ENCODE data around the gene INHBE.
"Not testable (repeated sequence)": the region's sequence is repeated elsewhere in the genome, so short reads cannot be mapped to it uniquely, and the experiment has no call there.

Gene INHBE

DNA sequence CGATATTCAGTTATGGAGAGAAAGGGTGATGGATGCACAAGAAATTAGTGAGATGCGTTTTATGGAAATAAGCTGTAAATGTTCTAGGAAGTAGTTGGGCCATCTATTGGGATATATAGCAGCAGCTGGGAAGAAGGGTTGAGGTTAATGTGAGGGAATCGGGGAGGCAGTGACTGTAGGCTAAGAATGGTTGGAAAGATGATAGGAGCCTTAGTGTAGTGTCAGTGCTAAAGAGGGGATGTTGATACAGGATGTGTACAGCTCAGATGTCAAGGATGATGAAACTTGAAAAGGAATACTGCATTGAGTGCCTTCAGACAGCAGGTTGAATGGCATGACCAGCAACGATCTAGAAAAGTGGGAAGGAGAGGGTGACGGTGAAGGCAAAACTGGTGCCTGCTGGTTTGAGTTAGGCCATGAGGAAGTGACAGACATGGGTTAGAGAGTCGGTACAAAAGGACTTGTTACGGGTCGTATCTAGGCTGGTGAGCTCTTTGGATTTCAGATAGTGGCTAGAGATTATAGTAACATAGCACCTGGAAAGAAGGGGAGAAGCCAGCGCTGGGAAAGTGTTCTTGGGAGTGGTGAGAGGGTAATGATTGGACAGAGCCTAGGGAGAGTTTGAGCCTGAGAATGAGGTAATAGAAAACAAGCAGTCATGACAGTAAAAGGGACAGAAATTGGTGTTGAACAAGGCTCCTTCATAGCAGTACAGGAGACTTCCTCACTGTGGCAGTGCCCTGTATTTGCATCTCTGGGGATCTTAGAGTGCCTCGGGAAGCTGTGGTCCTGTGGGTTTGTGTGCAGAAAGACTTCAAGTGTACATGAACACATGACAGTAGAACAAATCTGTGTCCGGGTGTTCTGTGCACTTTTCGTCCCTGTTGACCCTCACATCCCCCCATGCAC, 42.4 kb downstream of the INHBE start:
- DNase-seq (ENCODE audit: low read depth) = no peak

DNA sequence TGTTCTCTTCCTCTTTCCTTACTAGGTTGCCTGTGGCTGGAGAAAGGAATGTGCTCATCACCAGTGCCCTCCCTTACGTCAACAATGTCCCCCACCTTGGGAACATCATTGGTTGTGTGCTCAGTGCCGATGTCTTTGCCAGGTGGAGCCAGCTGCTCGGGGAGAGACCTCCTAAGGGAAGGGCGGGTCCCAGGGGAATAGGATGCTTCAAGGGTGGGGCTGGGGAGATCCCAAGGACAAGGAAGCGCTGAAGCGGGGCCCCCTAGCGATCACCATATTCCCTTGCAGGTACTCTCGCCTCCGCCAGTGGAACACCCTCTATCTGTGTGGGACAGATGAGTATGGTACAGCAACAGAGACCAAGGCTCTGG, 43.0 kb downstream of the INHBE start:
- no peak for DNase-seq (ENCODE audit: low read depth)

DNA sequence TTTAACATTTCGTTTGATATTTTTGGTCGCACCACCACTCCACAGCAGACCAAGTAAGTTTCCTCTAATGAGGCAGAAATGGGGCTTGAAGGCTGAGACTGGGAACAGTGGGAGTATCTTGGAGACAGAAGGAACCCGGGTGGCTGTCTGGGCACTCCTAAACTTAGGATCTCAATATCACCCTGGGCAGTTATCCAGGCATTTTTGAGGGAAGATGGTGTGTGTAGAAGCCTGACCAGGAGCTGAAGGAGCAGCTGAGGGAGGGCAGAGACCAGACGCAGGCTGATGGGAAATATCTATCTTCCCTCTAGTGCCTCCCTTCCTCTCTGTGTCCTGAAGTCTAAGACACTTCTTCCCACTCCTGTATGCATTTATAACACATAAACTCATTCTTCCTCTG, 43.5 kb downstream of the INHBE start:
- no peak for DNase-seq (ENCODE audit: low read depth)

DNA sequence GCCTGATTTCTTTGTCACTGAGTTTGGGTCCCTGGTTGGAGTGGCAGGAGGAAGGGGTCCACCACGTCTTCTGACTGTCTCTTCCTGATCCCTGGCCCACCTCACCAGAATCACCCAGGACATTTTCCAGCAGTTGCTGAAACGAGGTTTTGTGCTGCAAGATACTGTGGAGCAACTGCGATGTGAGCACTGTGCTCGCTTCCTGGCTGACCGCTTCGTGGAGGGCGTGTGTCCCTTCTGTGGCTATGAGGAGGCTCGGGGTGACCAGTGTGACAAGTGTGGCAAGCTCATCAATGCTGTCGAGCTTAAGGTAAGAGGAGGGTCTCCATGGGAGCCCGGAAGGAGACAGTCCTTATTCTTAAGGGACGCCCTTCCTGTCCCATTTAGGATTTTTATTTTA, 45.1 kb downstream of the INHBE start:
- DNase-seq (ENCODE audit: low read depth) = no peak

DNA sequence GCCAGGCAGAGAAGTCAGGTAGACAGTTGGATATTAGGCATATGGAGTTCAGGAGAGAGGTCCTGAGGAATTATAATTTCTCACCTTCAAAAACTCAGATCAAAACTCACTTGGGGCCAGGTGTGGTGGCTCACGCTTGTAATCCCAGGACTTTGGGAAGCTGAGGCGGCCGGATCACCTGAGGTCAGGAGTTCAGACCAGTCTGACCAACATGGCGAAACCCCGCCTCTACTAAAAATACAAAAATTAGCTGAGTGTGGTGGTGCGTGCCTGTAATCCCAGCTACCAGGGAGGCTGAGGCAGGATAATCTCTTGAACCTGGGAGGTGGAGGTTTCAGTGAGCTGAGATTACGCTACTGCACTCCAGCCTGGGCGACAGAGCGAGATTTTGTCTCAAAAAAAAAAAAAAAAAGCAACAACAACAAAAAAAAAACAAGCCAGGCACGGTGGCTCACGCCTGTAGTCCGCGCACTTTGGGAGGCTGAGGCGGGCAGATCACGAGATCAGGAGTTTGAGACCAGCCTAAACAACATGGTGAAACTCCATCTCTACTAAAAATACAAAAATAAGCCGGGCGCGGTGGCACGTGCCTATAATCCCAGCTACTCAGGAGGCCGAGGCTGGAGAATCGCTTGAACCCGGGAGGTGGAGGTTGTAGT, 47.3 kb downstream of the INHBE start:
- not testable (repeated sequence) for DNase-seq (ENCODE audit: low read depth)

DNA sequence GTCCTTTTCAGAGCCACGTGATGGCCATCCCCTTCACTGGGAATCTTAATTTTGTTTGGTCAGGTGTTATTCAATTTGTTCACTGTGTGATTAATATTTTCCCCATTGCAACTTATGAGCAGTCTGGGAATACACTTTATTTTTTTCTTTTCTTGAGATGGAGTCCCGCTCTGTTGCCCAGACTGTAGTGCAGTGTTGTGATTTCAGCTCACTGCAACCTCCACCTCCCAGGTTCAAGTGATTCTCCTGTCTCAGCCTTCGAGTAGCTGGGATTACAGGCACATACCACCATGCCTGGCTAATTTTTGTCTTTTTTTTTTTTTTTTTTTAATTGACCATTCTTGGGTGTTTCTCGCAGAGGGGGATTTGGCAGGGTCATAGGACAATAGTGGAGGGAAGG, 51.4 kb downstream of the INHBE start:
- not testable (repeated sequence) for DNase-seq (ENCODE audit: low read depth)

Measured in stimulated activated CD8-positive, alpha-beta memory T cell treated with anti-CD3 and anti-CD28 coated beads, Interleukin-4, amount 100 ng/mL, for 24 hours (primary cell).